HK-2 (cell line): ENCODE data around the gene ARVCF.

Source experiments
- DNase-seq: peaks from one replicate; pipeline ENCODE4 v3.0.0-alpha.2; 2018; ENCODE audit not compliant: unreplicated experiment

Gene ARVCF

GRCh38 chr22:20029550-20030225, 13.1 kb upstream of the ARVCF start:
- DNase-seq = no peak

GRCh38 chr22:20028855-20029549, 12.4 kb upstream of the ARVCF start:
- DNase-seq = no peak

- no peak for DNase-seq
Measured at GRCh38 chr22:20027966-20028854, 11.6 kb upstream of the ARVCF start.

GRCh38 chr22:20026996-20027601, 10.5 kb upstream of the ARVCF start:
- no peak for DNase-seq

GRCh38 chr22:20026204-20026908, 9.7 kb upstream of the ARVCF start:
- DNase-seq = no peak

- no peak for DNase-seq
Measured at GRCh38 chr22:20025401-20026203, 9.0 kb upstream of the ARVCF start.

- no peak for DNase-seq
Measured at GRCh38 chr22:20024650-20025397, 8.2 kb upstream of the ARVCF start.

- no peak for DNase-seq
Measured at GRCh38 chr22:20024225-20024624, 7.6 kb upstream of the ARVCF start.

GRCh38 chr22:20022978-20023613, 6.5 kb upstream of the ARVCF start:
- no peak for DNase-seq

- DNase-seq = no peak
Measured at GRCh38 chr22:20022231-20022977, 5.8 kb upstream of the ARVCF start.

GRCh38 chr22:20021196-20022181, 4.9 kb upstream of the ARVCF start:
- DNase-seq = peak; percentile 22

- peak; percentile 91 for DNase-seq
Measured at GRCh38 chr22:20020533-20021195, 4.0 kb upstream of the ARVCF start, which contains the start of gene TANGO2. TSS of gene TANGO2 (plus strand) at chr22:20021110. CDS start at chr22:20036799, 15,689 bp downstream.

GRCh38 chr22:20019661-20020532, 3.3 kb upstream of the ARVCF start:
- no peak for DNase-seq

- no peak for DNase-seq
Measured at GRCh38 chr22:20018001-20018400, 1.4 kb upstream of the ARVCF start.

GRCh38 chr22:20017622-20017958, 967 bp upstream of the ARVCF start:
- DNase-seq = no peak
